LHCN-M2 (cell line): ENCODE results near the gene AGAP1. TPM values are rescaled to one million over a fixed set of nuclear protein-coding genes. Genes with fewer than 3 reads are reported as not detected.
"Not testable (repeated sequence)": the region's sequence is repeated elsewhere in the genome, so short reads cannot be mapped to it uniquely, and the experiment has no call there.

Experiments used
- DNase-seq: peaks from one replicate; pipeline ENCODE4 v3.0.0-alpha.2; 2012; ENCODE audit warnings: low read depth
- total RNA-seq: library from RNA; depleted of rRNA; stranded (reverse); fragments of >200 nt; gene quantifications from 2 replicates; pipeline ENCODE4 v1.2.3, GENCODE V29; 2014

Gene AGAP1
- total RNA-seq, 1 experiment from 2014 or later, result 15.2 TPM

GRCh38 chr2:235936493-235936892 lies 442.6 kb downstream of the AGAP1 start:
- DNase-seq, result no peak

GRCh38 chr2:235937087-235937486 lies 443.2 kb downstream of the AGAP1 start:
- no peak for DNase-seq

GRCh38 chr2:235937526-235937925 lies 443.7 kb downstream of the AGAP1 start:
- DNase-seq, result no peak

- no peak for DNase-seq
Observed at GRCh38 chr2:235937936-235938335, 444.1 kb downstream of the AGAP1 start.

DNA sequence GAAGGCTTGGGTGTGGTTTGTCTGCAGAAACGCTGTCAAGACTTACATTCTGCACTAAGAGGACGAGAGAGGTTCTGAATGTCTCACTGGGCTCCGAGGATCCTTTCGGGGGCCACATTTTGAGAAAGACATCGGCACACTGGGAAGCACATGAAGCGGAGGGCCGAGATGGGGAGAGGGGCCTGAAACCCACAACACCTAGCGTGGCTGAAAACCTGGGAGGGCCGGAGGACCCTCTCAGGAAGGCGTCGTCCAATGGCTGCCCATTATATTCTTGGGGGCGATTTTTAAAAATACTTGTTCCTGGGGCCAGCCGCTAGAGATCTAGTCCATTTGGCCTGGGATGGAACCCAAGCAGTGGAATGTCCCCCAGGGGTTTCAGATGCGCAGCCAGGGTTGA lies 444.8 kb downstream of the AGAP1 start:
- DNase-seq, result no peak

DNA sequence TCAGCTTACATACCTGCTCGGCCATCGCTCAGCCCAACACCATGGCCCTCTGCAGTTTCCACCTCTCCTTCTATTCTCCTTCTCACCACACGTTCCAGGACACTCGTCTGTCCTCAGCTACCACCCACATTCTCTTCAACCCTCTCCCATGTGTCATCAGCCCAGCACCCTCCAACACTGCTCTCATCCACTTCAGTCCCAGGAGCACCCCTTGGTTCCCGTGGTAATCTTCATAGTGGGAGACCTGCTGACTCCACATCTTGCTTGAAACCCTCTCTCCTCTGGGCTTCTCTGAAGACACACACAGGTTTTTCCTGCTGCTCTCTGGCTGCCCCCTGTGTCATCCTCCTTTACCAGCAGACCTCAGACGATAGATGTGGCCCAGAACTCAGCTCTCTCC lies 445.6 kb downstream of the AGAP1 start:
- no peak for DNase-seq

- DNase-seq, result peak; percentile 97
Observed at GRCh38 chr2:235940330-235940729, 446.5 kb downstream of the AGAP1 start.

DNA sequence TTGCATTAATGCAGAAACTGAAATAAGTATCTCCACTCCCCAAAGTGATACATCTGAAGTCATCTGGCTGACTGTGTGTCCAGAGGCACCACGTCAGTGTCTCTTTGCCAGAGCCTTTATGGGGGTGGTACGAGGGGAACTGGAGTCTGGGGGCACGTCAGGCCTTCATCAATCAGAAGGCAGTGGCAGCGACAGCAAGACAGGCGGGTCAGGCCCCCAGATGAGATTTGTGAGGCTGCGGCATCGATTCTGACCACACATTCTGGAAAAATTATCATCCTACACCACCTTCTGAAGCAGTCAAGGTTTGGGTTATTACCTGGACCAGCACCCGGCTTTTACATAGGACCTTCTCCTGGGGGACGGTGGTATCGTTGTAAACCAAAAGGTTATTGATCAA lies 450.7 kb downstream of the AGAP1 start:
- no peak for DNase-seq

- no peak for DNase-seq
Observed at GRCh38 chr2:235945608-235946140, 451.8 kb downstream of the AGAP1 start.

DNA sequence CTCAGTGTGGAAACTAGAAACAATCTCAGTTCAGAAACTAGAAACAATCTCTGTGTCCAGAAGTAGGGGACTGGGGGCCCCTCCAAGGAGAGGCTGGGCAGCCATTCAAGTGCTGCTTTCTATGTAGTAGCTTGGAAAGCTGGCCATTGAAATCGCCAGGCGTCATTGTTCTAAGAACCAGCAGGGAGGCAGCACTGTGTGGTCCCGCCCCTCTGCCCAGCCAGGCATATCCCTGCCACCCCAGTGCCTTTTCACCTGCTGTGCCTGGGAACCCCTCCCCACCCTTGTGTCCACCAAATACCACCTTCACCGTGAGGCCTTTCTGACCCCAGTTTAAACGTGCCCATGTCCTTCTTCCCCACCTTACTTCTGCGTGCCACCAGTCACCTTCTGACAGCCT lies 452.7 kb downstream of the AGAP1 start:
- DNase-seq, result no peak

DNA sequence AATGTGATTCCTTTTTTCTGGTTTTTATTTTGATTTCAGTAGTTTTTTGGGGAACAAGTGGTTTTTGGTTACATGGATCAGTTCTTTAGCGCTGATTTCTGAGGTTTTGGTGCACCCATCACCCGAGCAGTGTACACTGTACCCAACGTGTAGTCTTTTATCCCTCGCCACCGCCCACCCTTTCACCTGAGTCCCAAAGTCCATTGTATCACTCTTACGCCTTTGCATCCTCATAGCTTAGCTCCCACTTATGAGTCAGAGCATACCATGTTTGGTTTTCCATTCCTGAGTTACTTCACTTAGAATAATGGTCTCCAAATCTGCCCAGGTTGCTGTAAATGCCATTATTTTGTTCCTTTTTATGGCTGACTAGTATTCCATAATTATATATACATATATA lies 453.2 kb downstream of the AGAP1 start:
- DNase-seq, result not testable (repeated sequence)

GRCh38 chr2:235949567-235950472 lies 456.0 kb downstream of the AGAP1 start:
- no peak for DNase-seq

- DNase-seq, result no peak
Observed at GRCh38 chr2:235950473-235950809, 456.6 kb downstream of the AGAP1 start.

DNA sequence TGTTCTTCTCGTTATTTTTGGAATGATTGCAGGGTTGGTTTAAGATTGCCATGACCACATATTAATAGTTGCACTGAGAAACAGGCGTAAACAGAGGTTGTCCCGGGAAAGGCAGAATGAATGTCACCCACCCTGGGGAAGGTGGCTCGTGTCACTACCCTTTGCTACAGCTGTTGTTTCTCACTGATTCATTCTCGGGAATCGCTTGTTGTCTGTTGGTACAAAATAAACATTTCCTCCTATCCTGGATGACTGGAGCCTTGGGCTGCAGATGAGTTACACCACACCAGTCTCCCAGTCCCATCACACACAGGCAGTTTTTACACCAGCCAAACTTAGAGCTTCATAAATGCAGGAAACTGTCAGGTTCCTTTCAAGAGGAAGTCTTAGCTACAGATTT lies 457.6 kb downstream of the AGAP1 start:
- DNase-seq, result peak; percentile 36

- no peak for DNase-seq
Observed at GRCh38 chr2:235951982-235952381, 458.1 kb downstream of the AGAP1 start.

DNA sequence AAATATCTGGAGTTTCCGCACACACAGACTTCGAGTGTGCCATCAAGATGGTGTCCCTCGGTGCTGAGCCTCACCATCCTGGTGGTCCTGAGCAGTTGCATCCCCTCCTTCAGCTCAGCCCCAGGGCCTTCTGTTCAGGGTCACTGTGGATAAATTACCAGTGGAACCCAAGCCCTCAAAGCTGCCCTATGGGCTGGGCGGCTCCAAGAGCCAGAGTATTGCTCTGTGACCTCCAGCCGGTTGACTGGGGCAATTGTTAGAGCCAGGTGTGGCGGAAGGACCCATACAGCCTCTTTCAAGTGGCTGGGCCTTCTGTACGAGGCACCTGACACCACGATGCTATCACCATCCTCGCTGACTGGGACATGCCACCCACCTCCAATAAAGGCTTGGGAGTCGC lies 458.9 kb downstream of the AGAP1 start:
- no peak for DNase-seq

- no peak for DNase-seq
Observed at GRCh38 chr2:235954281-235954680, 460.4 kb downstream of the AGAP1 start.

DNA sequence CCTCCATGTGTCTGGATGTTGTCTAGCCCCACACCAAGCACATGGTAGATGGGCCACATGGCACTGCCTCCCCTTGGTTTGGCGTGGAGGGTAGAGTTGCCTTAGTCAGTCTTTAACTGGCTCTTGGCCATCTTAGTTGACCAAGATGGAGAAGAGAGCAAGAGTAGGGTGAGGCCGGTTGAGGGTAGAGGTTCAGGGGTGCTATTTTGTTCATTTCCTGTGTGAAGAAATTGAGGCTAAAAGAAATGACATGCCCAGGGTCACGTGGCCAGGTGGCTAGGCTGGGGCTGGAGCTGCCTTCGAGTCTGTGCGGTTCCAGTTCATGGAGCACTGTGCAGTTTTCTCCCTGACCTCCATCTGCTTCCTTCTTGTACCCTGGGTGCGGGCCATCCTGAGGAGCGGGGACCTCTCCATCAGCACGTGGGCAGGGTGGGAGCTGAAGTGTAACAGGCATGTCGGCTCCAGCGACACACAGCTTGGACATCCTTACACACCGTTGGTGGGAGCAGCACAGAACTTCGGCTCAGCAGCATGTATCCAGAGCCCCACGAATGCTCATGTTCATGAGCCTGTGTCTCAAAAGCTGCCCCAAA lies 461.1 kb downstream of the AGAP1 start:
- no peak for DNase-seq

DNA sequence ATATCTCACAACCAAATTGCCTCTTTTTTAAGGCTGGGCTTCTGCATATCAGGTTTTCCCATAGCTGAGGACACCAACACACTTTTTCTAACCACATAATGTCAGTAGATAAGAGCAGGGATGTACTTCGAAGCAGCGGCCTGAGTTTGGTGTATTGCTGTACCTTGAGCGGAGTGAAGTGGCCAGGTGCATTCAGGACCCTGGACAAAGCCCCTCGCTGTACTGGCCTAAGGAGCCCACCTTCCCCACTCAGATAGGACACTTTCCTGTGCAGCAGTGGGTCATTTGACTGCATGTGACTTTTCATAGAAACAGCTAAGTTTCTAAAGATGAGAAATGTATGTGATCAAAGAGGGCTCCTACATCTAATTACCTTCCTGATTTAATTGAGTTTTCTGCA lies 461.8 kb downstream of the AGAP1 start:
- DNase-seq, result no peak

DNA sequence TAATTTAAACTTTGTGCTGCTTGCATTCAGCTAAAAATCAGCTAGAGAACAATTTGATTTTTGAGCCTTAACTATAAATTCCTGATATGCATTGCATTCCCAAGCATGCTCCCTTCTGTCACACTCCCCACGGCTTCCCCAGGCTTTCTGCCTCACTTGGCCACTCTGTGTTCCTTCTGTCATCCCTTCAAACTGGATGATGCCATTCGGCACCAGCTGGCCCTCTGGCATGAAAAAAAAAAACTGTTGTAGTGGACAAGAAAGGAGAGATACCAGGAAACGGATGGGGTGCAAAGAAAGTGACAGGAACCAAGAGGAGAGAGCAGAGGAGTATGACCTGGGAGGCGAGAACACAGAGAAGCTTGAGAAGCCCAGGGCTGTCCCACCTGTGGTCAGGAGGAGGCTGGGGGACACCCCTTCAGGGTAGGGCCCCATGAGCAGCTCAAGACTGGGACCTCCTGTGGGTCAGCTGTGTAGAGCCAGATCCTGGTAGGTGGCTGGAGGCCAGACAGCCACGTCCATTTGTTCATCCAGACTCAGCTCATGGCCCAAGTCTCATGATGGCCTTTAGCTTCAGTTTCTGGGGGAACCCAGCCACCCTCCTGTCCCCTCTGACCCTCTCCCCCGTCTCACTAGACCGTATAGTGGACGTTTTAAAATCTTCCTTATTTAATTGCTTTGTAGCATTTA lies 462.6 kb downstream of the AGAP1 start:
- DNase-seq, result no peak

DNA sequence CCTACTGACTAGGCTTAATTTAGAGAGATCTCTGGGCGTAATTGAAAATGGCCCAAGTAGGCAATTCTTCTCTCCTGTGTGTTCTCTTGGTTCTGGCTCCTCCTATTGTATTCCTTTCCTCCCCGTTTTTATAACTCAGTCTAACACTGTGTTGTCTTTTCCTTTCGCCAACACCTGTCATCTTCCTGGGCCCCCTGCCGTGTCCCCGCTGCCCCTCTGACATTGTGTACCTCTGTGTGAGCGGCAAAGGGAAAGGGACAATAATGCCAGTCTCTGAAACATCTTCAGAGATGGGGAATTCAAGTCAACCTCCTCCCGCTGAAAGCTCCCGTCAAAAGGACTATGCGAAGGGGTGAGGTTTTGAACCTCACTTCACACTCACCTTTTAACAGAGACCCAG lies 463.4 kb downstream of the AGAP1 start:
- no peak for DNase-seq

- no peak for DNase-seq
Observed at GRCh38 chr2:235958221-235958930, 464.5 kb downstream of the AGAP1 start.
